ACHN (cell line): Measurements from ENCODE around the gene TCF12.
A peak's percentile ranks its signal among the peaks of the same experiment; 100 is the strongest.

Source experiments
- DNase-seq: peaks from one replicate; pipeline ENCODE4 v3.0.0-alpha.2; 2015
- in situ Hi-C: cut with HindIII; loops from 2 replicates; pipeline ENCODE4 v1.10.0; 2017; ENCODE audit warnings: low sequenced_read_pairs, low pct_ligation_motif_present, low pct_unique_long_range_greater_than_20kb

TCF12 gene

DNA sequence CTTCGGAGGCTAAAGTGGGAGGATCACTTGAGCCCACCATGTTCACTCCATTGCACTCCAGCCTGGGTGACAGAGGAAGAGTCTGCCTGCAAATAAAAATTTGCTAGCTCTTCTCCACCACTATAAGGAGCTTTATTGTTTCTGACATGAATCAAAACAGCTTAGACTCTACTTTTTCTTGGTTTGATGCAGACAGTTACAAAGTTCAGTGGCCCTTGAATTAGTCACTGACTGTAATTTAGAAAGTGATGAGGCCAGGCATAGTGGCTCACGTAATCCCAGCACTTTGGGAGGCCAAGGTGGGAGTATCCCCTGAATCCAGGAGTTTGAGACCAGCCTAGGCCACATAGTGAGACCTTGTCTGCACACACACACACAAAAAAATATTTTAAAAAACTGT is 285.5 kb downstream of the TCF12 start:
- in situ Hi-C loops = no loop called here
- DNase-seq = no peak

DNA sequence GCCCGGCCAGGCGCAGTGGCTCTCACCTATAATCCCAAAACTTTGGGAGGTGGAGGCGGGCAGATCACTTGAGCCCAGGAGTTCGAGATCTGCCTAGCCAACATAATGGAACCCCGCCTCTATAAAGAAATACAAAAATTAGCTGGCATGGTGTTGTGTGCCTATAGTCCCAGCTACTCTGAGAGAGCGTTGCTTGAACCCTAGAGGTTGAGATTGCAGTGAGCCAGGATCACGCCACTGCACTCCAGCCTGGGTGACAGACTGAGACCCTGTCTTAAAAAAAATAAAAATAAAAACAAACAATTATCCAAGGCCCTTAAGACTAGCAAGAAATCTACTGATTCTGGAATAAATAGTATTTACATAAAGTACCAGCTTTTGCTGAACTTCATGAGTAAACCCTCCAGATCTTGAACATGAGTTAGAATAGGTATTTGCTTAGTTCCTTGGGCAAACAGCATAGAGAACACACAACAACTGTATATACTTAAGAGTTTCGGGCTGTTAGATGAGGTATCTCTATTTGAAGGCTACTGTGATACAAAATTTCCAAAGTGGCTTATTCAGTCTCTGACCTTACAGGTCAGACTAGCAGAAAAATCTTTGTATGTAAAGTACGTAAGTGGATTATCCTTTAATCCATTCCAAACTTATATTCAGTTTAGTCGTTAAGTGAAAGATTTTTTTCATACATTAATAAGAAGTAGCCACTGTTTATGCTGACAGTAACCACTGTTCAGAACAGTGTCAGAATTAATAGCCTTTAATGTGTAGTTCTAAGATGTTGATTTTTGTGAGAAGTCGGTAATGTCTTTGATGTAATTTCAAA is 286.8 kb downstream of the TCF12 start:
- in situ Hi-C loops = no loop called here
- DNase-seq = no peak

DNA sequence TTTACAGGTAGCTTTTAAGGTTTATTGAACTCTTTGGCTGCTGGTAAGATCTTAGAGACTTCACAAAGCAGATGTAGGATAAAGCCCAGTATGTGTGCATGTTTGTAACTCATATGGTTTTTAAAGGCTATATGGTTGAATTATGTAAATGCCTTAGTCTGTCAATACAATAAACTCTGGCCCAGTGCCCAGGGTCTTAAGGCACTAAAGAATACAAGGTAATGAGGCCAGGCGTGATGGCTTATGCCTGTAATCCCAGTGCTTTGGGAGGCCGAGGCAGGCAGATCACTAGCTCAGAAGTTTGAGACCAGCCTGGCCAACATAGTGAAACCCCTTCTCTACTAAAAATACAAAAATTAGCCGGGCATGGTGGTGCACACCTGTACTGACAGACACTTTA is 287.6 kb downstream of the TCF12 start:
- no peak for DNase-seq
- in situ Hi-C loops = no loop called here

DNA sequence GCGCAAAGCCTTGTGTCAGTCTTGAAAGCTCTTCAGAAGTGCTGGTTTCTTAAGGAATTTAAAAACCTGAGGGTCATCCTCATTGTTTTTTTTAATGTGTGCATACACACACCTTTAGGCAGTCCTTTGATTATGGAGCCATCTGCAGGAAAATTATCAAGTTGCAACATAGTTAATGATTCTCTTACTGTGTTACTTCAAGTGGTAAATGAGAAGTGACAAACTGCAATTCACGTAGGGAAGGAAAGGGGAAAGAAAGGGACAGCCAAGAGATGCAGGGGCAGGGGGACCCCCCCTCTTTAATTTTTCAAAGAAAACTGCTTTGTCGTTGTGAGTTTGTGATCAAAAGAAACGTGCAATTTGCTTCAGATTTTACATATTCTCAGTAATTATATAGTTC is 295.4 kb downstream of the TCF12 start:
- DNase-seq = peak; percentile 71
- in situ Hi-C loops = no loop called here

DNA sequence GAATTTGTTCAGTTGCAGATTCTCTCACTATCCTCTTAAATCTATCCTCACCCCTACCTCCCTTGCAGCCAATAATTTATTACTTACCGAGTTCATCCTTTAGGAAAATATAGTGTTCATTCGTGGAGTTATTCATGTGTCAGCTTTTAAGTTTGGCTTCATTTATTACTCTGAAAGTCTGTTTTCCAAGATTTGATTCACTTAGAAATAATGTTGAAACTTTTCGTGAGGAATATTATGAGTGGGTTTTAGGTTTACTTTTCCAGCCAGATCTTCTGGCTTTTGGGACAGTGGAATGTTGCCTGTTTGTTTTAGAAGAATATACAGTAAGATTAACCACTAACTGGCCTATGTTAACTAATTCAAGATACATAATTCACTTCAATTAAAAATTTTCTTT is 296.9 kb downstream of the TCF12 start:
- in situ Hi-C loops = no loop called here
- no peak for DNase-seq

DNA sequence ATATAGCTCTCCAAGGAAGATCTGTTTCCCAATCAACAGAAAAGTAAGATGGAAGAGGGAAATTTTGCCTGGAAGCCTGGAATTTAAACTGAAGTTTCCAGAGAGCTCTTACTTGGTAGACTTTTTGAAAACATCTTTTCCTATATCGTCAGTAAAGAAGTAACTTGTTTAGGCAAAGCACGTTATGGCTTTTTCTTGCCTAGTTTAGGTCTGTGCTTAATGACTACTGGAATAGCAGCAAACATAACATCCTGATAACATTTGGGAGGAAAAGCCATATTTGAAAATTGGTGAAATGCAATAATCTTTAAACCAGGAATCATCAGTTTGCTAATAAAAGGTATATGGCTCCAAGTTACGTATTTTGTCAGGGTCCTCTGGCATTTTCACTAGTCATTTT is 297.4 kb downstream of the TCF12 start:
- in situ Hi-C loops = no loop called here
- no peak for DNase-seq

DNA sequence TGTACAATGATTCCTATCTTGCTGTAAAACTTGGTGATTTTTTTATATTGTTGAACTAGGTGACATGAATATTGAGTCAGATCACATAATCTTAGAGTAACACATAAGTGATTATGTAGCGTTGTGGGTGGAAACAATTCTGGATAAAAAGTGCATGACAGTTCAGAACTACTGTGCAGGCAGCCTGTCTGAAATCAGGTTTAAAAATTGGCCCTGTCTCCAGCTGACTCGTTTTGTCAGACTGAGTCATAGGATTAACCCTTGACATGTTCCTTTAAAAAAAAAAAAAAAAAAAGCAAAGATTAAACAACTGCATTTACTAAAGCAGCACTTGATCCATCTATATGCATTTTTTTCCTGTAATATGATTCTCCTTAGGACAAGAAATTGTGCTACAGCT is 297.8 kb downstream of the TCF12 start:
- DNase-seq = peak; percentile 68
- in situ Hi-C loops = no loop called here

DNA sequence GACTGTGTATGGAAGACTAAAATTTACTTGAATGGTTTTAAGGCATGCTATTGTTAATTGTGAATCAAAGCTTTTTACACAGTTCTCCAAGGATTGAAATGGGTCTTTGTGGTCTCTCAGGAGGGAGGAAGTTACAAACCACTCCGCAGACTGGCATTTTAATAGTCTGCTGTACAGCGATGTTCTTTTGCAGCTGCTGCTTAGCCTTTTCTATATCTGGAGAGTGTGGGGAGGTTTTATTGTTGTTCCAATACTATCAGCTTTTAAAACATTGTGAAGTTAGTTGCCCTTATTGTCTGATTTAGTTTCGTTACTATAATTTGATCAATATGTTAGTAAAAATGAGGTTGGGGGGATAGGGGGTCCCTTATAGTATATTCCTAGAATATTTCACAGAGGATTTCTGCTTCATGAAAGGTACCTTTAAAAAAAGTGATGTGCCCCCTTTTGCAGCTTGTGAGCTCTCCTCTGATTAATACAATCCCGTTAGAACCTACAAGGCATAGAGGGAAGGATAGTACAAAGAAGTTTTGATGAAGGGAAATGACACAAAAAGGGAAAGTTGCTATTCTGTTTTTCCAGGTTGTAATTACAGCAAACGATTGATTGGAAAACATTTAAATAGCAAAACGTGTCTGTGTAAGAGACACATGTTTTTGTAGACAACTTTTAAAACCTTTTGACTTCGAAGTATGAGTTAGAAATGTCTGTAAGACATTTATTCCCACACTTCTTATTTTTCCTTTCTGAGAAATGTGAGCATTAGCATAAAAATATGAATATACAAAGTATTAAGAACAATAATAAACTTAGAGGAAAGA is 299.5 kb downstream of the TCF12 start:
- peak; percentile 42 for DNase-seq
- in situ Hi-C loops = no loop called here

DNA sequence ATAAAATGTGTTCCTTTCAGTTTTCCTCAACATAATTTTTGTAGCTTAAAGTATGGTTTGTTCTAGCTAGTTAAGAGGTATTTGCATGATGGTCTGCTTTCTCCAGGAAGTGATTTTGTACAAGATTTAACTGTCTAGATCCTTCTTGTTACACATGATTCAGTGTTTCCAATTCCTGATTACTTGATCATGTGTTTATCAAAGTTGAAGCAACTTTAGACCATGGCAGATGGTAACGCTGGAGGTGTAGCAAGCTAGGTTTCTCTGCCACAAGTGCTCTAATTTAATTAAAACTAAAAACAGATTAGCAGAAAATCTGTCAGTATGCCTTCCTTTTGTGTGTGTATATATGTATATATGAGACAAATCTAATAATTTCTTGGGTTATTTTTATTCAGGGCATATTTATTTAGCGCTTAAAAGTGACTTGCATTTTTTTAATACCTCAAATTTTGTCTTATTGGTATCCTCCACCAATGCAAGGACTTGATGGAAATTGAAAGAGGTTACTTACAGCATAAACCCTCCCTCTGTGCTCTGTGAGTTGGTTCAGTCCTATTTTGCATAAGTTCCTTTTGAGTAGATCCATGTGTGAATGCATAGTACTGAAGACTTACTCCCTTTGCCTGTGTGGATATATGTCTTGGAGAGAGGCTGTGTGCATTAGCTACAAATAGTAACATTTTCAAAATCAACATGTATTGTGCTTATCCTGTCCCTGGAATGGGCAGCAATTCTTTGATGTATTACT is 300.6 kb downstream of the TCF12 start:
- DNase-seq = peak; percentile 83
- in situ Hi-C loops = no loop called here

DNA sequence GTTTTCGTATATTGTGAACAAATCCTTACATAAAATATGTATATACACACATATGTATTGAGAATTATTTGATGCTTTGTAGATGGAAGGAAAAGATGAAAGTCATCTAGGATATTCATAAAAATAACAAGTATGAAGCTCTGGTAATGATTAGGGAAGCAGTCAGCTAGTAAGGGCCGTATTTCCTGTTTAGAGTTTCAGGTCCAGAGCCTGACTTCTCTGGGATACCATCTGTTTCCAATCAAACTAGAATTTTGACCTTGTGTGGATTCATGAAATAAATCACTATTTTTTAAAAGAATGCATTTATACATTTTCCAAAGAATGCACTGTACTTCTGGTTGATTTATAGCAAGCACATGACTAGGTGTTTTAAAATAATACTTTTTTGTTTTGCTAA is 301.8 kb downstream of the TCF12 start:
- DNase-seq = peak; percentile 52

DNA sequence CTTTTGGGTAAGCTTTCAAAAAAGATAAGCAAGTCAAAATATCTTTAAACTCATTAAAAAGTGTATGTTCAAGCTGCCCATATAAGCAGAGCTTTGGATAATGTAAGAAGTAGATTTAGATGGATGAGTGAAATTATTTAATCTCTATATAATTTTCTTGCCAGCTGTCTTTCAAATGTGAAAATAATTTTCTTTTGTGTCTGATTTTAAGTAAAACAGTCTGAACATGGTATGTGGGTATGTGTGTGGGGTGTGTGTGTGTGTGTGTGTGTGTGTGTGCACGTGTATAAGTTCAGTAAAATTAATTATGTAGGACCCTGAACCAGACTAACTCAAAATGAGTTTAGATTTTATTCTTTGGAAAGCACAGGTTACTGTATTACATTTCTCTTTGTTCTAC is 302.7 kb downstream of the TCF12 start:
- in situ Hi-C loops = no loop called here
- DNase-seq = no peak

More for the DNA sequence above, 301.8 kb downstream of the TCF12 start:
- in situ Hi-C loops = no loop called here

DNA sequence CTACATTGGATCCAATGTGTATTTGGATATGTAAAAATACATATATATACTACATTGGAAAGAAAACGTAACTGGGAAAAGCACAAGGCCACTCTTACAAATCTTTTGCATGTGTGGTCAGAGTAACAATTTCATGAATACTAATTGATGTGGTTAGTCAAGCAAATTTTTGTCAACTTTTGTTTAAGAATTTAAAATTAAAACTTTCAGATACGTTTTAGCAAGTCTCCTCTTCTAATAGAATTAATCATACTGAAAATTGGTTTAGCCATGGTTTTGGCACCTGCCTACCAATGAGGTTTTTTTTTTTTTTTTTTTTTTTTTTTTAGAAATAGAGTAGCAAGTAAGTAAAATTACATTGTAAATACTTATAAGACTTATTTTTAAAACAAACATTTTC is 304.9 kb downstream of the TCF12 start:
- DNase-seq = no peak
- in situ Hi-C loops = no loop called here

DNA sequence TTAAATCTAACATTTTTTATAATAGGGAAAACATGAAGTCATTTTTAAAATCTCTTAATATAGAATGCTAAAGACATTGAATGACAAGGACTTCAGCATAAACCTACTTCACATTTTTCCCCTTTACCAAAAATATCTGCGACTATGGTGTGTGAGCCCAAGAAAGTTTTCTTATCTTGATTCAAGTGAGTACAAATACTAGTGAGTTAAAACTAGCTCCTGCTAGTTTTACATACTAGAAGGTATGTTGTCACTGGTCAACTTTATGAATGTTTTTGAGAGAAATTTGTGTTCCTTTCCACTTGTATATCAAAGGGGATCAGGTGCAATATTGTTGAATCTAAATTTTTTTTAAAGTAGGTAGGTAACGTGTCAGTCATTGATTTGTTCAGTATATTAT is 305.4 kb downstream of the TCF12 start:
- DNase-seq = no peak
- in situ Hi-C loops = no loop called here

DNA sequence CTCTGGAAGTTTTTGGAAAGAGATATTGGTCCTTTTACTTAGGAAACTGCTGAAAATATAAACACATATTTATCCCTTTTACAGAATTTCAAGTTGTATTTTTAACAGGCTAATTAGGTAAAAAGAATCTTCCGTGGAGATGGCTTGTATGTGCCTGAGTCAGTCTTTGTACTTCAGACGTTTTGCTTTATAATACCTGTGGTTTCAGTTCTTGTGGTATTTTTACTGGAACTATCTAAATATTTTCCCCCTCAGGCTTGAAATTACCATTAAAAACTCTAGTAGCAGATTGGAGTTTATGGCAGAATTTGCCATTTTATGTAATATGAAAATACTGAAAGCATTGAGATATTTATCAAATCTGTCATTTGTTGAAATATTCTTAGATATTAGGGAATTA is 306.2 kb downstream of the TCF12 start:
- DNase-seq = peak; percentile 37

DNA sequence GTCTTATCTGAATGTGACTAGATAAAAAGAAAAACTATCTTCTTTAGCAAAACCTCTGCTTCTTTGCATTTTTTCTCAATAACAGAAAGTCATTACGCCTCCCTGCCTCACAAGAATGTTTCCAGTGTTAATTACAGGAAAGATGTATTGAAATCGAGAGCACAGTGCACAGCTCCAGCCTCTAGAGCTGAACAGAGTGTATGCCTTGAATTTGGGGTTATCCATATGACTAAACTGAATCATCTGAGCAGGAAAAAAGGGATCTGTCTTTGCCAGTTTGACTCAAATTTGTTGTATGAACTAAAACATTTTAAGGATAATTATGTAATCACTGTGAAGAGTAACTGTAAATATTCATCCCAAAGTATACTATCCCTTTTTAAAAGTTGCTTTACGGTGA is 308.7 kb downstream of the TCF12 start:
- DNase-seq = no peak
- in situ Hi-C loops = no loop called here

More for the DNA sequence above, 306.2 kb downstream of the TCF12 start:
- in situ Hi-C loops = no loop called here

DNA sequence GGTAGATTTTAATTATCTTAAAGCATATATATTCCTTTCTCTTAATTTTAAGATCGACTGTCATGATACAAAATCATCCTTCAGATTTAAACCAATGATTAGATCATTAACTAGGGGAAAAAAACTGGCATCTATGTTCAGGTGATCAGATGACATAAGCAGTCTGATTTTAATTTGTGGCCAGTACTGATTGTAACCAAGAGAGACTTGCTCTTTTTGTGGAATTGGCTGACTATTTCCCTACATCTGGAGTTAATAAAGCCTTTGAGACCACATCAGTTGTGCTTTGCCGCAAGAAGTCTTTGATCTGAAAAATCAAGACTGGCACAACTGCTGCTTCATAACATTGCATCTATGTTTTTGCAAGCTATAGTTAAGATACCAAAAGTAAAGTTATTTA is 309.5 kb downstream of the TCF12 start:
- no peak for DNase-seq
- in situ Hi-C loops = no loop called here

DNA sequence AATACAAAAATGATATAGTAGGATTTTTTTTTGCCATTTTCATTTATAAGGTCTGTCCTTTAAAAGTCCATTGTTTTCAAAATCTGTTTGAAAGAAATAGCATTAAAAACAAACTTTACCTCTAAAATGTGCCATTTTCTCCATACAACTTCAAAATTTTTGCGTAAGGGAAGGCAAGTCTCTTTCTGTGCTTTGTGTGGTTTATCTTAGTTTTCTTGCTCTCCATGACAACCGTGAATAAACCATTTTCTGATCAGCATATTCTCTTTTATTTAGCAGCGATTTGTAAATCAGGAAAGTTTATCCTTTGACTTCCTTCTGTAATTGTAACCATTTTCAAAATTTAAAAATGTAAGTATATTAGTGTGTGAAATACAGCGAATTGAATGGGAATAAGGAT is 310.0 kb downstream of the TCF12 start:
- no peak for DNase-seq
- in situ Hi-C loops = no loop called here

DNA sequence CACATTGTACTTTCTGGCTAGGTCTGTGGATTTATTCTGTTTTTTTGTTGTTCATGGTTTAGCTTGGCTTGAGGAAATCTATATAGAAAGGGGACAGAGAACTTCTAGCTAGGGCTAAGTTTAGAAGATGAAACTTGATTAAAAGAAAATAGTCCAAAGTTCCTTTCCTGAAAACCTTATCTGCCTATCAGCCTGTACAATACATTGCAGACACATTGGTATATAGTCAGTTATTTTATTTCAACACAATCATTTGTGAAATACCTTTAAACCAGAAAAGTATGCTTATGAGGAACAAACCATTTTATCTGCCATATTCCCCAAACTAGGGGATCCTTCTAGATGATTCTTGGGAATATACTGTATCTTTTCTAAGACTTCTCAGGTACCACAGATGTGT is 310.6 kb downstream of the TCF12 start:
- no peak for DNase-seq

DNA sequence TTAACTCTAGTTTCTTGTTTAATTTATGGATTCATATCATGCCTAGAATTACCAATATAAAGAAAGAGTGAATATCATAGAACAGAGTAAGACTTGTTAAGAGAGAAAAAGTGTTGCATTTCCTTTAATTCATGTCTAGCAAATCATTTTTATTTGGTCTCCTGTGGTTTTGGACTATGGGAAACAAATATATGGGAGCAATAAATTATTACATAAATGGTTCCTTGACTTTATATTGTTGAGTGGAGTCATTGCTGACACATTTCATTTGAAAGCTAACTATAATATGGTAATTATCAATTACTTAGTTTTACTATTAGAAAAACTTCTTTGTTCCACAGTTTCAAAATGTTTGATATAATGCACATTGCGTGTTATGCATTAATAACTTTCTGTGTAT is 313.1 kb downstream of the TCF12 start:
- in situ Hi-C loops = no loop called here
- no peak for DNase-seq

More for the DNA sequence above, 310.6 kb downstream of the TCF12 start:
- in situ Hi-C loops = no loop called here
